Measurements from ENCODE around the gene ADARB1. TPM values are rescaled to one million over a fixed set of nuclear protein-coding genes. Genes with fewer than 3 reads are reported as not detected.

Gene ADARB1
- total and polyA plus RNA-seq, 2 of the 8 experiments (the other 6 are each of a cell fraction or from before 2014, with no cell fraction given): 4.7 to 14.9 TPM

GRCh38 chr21:45228656-45229240 lies 154.4 kb downstream of the ADARB1 start (continued):
- no peak for TF ChIP-seq CTCF (IDR thresholded peaks at IDR 0.05; ENCODE audit: control extremely low read depth in 1 of 3, insufficient read depth in 1 of 3, low read depth in 1 of 3, low read length in 3 of 3)
- no peak for TF ChIP-seq TBP (IDR thresholded peaks at IDR 0.05; ENCODE audit: low read depth, low read length)
- no peak for TF ChIP-seq USF2 (IDR thresholded peaks at IDR 0.05; ENCODE audit: low read length)
- TF ChIP-seq CBX5 (IDR thresholded peaks at IDR 0.05; ENCODE audit: low read depth, low read length): no peak
- TF ChIP-seq POU5F1 (IDR thresholded peaks at IDR 0.05; ENCODE audit: low read depth, low read length): no peak
- no peak for TF ChIP-seq TAF1 (IDR thresholded peaks at IDR 0.05; ENCODE audit: low read depth, low read length)
- TF ChIP-seq RXRA (IDR thresholded peaks at IDR 0.05; ENCODE audit: insufficient read depth, low read depth, low read length): no peak
- TF ChIP-seq FOSL1 (IDR thresholded peaks at IDR 0.05; ENCODE audit: insufficient read depth, low read depth, low read length): no peak
- TF ChIP-seq EGR1 (IDR thresholded peaks at IDR 0.05; ENCODE audit: borderline replicate concordance, low read depth, low read length): no peak
- TF ChIP-seq E2F6 (IDR thresholded peaks at IDR 0.05): no peak

All from H1 (cell line).